ENCODE results near the gene FGF14.

- TF ChIP-seq RCOR1 (IDR thresholded peaks at IDR 0.05; ENCODE audit: insufficient replicate concordance, low read length) = no peak
- TF ChIP-seq CTCF (conservative IDR thresholded peaks at IDR 0.05; ENCODE audit: low read depth, low read length) = no peak
- TF ChIP-seq POLR2A (IDR thresholded peaks at IDR 0.05; ENCODE audit: low read depth, low read length) = no peak
- no peak for TF ChIP-seq BHLHE40 (IDR thresholded peaks at IDR 0.05; ENCODE audit: low read depth, low read length)
- no peak for TF ChIP-seq ELK1 (IDR thresholded peaks at IDR 0.05; ENCODE audit: borderline replicate concordance, low read depth, low read length)
- no peak for TF ChIP-seq FOS (IDR thresholded peaks at IDR 0.05; ENCODE audit: low read depth, low read length)
- no peak for TF ChIP-seq NFE2L2 (IDR thresholded peaks at IDR 0.05; ENCODE audit: low read depth, low read length)
- no peak for TF ChIP-seq RAD21 (IDR thresholded peaks at IDR 0.05; ENCODE audit: low read length)
- no peak for TF ChIP-seq MXI1 (IDR thresholded peaks at IDR 0.05; ENCODE audit: borderline replicate concordance, low read depth, low read length)
- no peak for TF ChIP-seq MAZ (IDR thresholded peaks at IDR 0.05; ENCODE audit: borderline replicate concordance, low read depth, low read length)
- no peak for TF ChIP-seq USF2 (IDR thresholded peaks at IDR 0.05; ENCODE audit: low read depth, low read length)
Measured at GRCh38 chr13:102443249-102443648, 41.4 kb upstream of the FGF14 start.

Measured in IMR-90 (cell line).